ENCODE measurements around the gene PHF13. TPM values are rescaled to one million over a fixed set of nuclear protein-coding genes. Genes with fewer than 3 reads are reported as not detected.

Gene PHF13
- 17.0 TPM for total RNA-seq

DNA sequence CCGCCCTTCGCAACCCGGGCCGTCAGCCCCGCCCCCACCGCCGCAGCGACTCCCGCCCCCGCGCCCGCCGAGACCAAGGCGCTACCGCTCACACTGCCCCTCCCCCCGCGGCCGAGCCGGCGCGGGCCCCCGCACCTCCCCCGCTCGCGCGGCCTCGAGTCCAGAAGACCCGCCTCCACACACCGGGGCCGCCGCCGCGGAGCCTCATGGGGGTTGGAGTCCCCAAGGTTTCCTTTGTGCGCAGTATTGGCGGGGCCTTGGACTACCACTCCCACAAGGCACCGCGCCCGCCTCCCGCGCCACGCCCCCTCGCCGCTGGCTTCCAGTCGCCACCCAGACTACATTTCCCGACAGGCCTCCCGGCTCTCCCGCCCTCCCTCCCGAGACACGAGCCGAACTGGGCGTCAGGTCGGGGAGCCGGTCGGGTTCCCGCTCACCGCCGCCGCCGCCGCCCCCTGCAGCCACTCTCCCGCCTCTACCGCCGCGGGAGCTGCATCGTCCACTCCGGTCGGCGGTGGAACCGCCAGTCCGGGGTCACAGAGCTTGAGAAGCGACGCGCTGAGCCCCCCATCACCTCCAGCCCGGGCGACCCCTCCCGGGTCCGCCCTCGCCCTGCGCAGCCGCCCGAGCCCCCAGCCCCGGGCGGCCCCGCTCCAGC, at the start of gene PHF13:
Gene PHF13 (plus strand): TSS at position 371 of the 658 bp plus-strand sequence. CDS start 336 bp downstream, outside the sequence.
- peak; percentile 99 for DNase-seq

DNA sequence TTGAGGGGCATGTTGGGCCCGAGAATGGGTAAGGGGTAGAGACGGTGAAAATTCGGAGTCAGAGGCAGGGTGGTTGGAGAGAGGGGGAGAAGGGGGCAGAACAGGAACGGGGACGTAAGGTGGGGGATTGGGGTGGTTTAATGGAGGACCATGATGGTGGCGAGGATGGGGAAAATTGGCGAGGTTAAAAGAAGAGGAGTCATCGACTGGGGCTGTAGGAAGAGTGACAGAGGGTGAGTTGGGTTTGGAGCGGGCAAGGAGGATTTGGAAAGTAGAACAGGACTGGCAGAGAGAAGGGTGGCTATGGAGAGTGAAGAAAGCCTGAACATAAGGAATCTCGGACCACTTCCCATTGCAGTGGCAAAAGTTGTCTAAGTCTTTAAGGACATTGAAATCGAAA, 44.5 kb upstream of the PHF13 start:
- no peak for DNase-seq

DNA sequence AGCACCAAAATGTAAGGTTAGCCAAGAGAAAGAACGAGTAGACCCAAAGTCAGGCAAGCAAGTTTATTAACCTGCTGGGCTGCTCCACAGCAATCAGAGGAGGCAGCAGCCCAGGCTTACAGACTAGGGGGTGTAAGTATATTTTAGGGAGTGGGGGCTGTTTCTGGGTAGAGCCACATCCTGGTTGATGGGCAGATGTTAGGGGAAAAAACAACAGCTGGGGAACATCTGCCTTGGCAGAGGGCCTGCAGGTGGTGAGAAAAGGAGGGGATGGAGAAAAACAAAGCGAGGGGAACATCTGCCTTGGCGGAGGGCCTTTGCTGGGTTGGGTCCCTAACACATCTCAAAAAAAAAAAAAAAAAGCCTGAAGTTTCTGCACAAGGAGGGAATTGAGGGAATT, 43.4 kb upstream of the PHF13 start:
- DNase-seq: no peak

DNA sequence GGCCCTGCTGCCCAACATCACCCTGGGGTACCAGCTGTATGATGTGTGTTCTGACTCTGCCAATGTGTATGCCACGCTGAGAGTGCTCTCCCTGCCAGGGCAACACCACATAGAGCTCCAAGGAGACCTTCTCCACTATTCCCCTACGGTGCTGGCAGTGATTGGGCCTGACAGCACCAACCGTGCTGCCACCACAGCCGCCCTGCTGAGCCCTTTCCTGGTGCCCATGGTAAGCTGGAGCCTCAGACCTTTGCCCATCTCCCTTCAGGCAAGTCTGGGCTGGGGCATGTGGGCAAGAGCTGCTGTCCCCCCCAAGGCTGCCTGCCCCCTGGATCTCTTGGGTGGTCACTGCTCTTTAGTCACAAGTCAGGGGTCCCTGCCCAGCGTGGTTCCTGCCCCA, 42.5 kb upstream of the PHF13 start:
- no peak for DNase-seq

DNA sequence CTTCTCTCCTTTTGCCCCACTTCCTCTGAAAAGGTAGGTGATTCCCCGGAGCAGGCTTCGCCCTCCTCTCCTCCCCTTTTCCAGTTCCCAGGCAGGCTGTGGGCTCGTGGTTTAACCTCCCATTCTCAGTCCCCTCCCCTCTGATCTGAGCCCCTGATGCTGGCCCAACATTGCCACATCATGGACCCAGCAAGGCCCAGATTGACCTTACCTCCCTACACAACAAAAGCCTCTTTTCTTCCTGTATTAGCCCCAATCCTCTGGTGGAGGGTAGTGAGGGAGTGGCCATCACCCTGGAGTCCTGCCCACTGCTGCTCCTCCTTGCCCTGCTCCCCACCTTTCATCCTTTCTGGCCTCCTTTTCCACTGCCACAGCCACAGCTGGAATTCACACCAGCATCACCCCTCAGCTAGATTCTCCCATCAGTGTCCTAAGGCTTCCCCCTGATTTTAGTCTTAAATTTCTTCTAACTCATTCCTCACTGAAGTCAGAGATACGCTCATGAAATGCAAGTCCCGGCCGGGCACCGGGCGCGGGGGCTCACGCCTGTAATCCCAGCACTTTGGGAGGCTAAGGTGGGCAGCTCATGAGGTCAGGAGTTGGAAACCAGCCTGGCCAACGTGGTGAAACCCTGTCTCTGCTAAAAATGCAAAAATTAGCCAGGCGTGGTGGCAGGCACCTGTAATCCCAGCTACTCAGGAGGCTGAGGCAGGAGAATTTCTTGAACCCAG, 40.7 kb upstream of the PHF13 start:
- no peak for DNase-seq

DNA sequence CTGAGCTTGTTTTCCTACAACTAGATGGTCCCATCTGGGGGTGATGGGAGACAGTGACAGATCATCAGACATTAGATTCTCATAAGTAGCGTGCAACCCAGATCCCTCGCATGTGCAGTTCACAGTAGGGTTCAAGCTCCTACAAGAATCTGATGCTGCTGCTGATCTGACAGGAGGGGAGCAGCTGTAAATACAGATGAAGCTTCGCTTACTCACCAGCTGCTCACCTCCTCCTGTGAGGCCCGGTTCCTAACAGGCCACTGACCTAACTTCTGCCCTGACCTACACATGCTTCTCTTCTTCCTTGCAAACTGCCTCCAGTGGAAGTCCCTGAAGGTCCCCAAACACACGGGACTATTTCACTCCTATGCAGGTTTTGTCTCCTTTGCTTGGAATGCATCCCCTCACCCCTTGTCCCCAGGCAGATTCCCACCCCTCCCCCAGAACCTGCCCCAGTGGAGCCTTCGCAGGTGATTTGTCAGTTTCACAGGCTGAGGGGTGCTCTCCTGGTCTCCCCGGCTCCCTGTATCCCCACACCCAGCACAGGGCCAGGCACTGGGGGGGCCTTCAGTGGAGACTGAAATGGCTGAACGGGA, 39.4 kb upstream of the PHF13 start:
- no peak for DNase-seq

DNA sequence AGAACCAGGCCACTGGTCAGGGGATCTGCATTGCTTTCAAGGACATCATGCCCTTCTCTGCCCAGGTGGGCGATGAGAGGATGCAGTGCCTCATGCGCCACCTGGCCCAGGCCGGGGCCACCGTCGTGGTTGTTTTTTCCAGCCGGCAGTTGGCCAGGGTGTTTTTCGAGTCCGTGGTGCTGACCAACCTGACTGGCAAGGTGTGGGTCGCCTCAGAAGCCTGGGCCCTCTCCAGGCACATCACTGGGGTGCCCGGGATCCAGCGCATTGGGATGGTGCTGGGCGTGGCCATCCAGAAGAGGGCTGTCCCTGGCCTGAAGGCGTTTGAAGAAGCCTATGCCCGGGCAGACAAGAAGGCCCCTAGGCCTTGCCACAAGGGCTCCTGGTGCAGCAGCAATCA, 38.7 kb upstream of the PHF13 start:
- DNase-seq: no peak

DNA sequence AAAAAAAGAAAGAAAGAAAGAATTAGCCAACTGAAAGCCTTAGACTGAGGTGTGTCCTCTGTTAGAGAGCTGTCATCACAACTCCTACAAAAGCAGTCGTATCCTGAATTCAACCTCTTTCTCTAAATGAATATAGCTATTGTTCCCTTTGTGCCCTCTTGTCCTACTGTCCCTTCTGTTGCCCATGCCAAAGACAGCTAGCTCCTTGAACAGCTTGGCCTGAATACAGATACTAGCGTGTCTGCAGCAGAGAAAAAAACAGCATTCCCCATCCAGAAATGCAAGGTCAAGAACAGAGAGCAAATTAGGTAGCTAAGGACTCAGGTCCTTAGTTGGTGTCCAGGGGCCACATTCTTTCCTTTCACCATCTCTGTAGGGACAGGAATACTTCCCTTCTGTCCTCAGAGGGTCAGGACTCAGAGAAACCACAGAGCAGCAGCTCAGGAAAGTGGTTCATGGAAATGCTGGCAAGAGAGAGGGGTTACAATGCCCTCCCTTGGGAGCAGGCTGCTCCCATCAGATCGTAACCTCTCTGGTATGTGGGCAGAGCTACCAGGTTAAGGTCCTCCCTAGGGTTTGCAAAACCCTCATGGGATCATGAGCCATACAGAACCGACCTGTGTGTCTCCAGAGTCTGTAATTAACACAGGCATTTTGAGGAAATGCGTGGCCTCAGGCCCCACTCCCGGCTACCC, 35.6 kb upstream of the PHF13 start:
- no peak for DNase-seq

DNA sequence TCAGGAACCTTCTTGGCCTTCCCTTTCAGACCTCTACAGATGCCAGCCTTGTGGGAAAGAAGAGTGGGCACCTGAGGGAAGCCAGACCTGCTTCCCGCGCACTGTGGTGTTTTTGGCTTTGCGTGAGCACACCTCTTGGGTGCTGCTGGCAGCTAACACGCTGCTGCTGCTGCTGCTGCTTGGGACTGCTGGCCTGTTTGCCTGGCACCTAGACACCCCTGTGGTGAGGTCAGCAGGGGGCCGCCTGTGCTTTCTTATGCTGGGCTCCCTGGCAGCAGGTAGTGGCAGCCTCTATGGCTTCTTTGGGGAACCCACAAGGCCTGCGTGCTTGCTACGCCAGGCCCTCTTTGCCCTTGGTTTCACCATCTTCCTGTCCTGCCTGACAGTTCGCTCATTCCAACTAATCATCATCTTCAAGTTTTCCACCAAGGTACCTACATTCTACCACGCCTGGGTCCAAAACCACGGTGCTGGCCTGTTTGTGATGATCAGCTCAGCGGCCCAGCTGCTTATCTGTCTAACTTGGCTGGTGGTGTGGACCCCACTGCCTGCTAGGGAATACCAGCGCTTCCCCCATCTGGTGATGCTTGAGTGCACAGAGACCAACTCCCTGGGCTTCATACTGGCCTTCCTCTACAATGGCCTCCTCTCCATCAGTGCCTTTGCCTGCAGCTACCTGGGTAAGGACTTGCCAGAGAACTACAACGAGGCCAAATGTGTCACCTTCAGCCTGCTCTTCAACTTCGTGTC, 34.7 kb upstream of the PHF13 start:
- DNase-seq: no peak

DNA sequence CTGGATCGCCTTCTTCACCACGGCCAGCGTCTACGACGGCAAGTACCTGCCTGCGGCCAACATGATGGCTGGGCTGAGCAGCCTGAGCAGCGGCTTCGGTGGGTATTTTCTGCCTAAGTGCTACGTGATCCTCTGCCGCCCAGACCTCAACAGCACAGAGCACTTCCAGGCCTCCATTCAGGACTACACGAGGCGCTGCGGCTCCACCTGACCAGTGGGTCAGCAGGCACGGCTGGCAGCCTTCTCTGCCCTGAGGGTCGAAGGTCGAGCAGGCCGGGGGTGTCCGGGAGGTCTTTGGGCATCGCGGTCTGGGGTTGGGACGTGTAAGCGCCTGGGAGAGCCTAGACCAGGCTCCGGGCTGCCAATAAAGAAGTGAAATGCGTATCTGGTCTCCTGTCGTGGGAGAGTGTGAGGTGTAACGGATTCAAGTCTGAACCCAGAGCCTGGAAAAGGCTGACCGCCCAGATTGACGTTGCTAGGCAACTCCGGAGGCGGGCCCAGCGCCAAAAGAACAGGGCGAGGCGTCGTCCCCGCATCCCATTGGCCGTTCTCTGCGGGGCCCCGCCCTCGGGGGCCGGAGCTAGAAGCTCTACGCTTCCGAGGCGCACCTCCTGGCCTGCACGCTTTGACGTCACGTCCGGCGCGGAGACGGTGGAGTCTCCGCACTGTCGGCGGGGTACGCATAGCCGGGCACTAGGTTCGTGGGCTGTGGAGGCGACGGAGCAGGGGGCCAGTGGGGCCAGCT, 34.0 kb upstream of the PHF13 start, which contains the start of gene ZBTB48:
Gene ZBTB48 (plus strand): TSS at position 621 of the 745 bp plus-strand sequence. CDS start 616 bp downstream, outside the sequence.
- peak; percentile 99 for DNase-seq

DNA sequence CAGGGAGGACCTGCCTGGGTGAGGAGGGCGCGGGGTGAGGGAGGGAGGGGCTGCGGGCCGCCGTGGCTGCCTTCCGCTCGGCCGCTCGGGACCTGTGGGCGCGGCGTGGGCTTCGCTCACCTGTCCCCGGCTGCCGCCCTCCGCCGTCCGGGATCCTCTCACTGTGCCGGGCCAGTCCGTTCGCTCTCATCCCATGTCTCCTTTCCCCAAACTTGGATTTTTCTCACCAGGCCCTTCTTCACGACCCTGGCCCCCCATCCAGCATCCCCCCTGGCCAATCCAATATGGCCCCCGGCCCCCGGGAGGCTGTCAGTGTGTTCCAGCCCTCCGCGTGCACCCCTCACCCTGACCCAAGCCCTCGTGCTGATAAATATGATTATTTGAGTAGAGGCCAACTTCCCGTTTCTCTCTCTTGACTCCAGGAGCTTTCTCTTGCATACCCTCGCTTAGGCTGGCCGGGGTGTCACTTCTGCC, 33.4 kb upstream of the PHF13 start:
- DNase-seq: no peak

DNA sequence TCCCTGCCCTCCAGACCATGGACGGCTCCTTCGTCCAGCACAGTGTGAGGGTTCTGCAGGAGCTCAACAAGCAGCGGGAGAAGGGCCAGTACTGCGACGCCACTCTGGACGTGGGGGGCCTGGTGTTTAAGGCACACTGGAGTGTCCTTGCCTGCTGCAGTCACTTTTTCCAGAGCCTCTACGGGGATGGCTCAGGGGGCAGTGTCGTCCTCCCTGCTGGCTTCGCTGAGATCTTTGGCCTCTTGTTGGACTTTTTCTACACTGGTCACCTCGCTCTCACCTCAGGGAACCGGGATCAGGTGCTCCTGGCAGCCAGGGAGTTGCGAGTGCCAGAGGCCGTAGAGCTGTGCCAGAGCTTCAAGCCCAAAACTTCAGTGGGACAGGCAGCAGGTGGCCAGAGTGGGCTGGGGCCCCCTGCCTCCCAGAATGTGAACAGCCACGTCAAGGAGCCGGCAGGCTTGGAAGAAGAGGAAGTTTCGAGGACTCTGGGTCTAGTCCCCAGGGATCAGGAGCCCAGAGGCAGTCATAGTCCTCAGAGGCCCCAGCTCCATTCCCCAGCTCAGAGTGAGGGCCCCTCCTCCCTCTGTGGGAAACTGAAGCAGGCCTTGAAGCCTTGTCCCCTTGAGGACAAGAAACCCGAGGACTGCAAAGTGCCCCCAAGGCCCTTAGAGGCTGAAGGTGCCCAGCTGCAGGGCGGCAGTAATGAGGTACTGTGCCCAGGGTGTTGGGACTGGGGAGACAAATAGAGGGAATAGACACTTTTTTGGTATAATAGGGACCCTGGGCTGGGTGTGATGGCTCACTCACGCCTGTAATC, 32.7 kb upstream of the PHF13 start:
- no peak for DNase-seq

DNA sequence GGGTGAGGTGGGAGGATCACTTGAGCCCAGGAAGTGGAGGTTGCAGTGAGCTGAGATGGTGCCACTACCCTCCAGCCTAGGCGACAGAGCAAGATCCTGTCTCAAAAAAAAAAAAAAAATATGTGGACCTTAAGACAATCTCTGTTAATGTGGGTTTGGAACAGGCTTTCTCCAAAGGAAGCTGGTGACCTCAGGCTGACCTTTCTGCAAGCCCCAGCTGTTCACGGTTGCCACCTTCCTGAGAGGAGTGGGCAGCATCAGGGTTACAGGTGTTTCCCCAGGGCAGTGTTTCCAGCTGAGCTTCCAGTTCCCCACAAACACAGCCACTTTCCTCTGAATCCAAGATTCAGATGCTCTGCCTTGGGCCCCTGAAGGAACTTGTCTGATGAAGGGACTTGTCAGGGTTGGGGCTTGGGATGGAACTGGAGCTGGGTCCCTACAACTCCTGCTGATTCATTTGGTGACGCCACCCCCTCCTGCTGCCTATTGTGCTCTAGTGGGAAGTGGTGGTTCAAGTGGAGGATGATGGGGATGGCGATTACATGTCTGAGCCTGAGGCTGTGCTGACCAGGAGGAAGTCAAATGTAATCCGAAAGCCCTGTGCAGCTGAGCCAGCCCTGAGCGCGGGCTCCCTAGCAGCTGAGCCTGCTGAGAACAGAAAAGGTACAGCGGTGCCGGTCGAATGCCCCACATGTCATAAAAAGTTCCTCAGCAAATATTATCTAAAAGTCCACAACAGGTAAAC, 31.8 kb upstream of the PHF13 start:
- no peak for DNase-seq

DNA sequence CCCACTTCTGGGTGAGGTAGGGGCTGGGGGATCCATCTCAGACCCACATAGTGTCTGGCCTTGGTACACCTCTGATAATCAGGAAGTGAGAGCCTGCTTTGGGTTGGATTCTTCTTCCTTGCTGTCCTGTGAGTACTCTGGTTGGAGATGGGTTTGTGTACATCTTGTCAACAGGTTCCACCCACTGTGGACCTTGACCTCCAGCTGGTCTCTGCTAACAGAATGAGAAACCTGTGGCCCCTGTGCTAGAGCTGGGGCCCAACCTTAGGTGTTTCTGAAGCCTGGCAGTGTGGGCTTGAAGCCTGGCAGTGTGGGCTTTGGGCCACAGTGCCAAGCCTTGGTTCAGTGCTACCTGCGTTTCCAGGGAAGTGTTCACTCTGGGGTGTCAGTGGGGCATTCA, 31.2 kb upstream of the PHF13 start:
- DNase-seq: no peak

DNA sequence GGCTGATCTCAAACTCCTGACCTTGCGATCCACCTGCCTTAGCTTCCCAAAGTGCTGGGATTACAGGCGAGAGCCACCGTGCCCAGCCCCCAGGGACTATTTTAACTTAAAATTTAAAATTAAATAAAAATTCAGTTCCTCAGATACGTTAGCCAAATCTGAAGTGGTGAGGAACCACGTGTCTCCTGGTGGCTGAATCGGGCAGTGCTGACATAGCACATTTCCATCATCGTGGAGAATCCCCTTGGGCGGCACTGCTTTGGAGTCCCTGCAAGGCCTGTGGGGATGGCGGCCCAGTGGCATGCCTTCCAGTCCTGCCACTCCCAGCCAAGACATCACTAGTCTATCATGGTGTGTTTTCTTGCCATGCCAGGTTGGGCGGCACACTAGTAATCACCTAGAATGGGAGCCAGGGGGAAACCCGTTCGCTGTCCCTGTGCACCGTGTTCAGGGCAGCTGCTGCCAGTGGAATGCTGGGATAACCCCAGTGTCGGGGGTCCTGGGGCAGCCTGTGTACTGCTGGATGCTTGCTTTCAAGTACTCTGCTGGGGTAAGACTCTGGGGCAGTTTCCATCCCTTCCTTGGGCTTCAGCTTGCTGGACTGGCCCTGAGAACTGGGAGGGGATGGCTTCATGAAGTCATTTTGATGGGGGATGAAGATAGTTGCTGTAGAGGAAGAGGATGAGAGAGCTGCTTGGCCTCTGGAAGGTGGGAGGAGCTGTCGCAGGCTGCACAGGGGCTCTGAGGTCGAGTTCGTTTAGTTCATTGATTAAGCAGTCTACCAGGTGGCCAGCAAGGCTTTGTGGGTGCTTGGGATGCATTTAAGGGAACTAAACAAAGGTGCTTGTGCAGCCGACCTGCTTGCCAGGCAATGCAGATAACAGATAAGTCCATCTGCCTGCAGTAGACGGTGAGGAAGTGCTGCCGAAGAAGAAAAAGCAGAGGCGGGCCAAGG, 29.1 kb upstream of the PHF13 start:
- no peak for DNase-seq

DNA sequence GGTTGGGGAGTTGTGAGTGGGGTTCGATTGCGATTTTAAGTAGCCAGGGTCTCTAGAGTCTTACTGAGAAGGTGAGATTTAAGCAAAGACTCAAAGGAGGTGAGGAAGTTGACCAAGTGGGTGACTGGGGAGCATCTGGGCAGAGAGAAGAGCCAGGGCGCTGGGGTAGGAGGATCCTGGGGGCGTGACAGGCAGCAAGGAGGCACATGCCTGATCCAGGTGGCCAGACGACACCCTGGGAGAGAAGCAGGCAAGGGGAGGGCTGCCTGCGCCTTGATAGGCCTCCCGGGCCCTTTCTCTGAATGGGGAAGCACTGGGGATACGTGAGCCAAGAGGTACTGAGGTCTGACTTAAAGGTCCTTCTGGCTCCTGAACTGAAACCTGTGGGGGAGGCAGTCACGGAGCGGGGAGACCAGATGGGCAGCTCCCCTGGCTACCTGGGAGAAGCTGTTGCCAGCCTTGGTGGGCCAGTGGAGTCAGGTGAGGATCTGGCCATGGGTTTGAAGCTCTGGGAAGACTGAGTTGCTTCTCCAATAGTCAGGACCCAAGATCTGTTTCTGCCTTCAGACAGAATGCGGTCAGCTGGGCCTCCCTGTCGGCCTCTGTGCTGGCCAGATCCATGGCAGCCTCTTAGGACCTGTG, 28.3 kb upstream of the PHF13 start:
- DNase-seq: no peak

DNA sequence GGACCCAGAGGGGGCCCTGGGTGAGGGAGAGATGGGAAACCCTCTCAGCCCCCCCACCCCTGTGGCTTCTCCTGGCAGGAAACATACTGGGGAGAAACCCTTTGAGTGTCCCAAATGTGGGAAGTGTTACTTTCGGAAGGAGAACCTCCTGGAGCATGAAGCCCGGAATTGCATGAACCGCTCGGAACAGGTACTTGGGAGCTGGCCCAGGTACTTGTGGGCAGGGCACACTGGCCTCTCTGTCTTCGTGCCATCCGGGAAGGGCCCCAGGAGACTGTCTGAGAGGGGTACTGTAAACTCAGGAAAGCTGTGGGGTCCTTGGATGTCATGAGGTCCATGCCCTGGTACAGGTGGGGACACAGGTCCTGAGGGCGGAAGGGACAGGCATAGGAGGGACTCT, 27.7 kb upstream of the PHF13 start:
- DNase-seq: no peak

DNA sequence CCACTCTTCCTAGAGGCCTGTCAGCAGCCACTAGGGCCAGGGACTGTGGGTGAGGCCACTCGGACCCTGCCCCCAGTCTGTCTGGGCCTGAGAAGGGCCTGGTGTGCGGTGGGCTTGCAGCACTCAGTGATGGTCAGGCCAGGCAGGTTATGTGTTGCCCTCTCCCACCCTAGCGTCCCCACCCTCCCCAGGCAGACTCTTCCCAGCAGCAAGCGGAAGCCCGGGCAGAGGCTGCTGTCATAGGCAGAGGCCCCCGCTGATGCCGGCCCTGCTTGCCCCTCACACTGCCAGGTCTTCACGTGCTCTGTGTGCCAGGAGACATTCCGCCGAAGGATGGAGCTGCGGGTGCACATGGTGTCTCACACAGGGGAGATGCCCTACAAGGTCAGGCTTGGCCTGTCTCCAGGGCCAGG, 27.1 kb upstream of the PHF13 start:
- DNase-seq: no peak
